Liver (tissue), 3 donors: Measurements from ENCODE around the gene PAGE2B.

Experiments
- CTCF ChIP-seq: fragments of 150-350 bp; IDR thresholded peaks from 2 replicates; pipeline ENCODE4 v1.5.1; 2017; ENCODE audit warnings: improper control_type of control experiment, low read depth, low read length; ENCODE audit not compliant: missing input control
- FOXA1 ChIP-seq: IDR thresholded peaks from 2 replicates; pipeline ENCODE4 v1.6.1; 2016; ENCODE audit warnings: antibody characterized with exemption
- GABPA ChIP-seq, 2 donors: IDR thresholded peaks in 1 of 2; conservative IDR thresholded peaks in 1 of 2; 2 replicates each; pipeline ENCODE4 v1.6.1; 2016; ENCODE audit warnings: antibody characterized with exemption in 2 of 2, mild to moderate bottlenecking in 1 of 2, moderate library complexity in 1 of 2
- ZBTB33 ChIP-seq: IDR thresholded peaks from 2 replicates; pipeline ENCODE4 v1.6.1; 2016; ENCODE audit warnings: antibody characterized with exemption
- TF ChIP-seq, protein P1 (sequence below): IDR thresholded peaks from 2 replicates; pipeline ENCODE4 v1.6.1; 2016; ENCODE audit warnings: antibody characterized with exemption, mild to moderate bottlenecking
- donor health status: healthy.
- donor health status: healthy.

DNA sequence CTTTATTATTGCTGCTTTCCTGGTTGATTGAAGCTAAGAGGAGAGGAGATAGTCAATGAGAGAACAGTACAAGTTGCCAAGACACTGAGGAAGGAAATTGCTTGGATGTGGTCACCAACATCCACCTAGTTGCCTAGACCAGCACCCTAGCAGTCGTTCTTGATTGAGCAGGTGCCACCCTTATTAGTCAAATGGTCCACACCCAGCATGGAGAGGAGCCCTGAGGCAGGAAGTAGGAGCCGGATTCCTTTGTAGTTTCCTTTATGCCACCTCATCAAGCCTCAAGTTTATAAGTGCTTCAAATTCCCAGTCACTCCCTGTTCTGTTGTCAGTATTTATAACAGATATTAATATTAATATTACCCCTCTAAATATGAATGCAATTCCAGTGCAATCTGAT, 33.1 kb downstream of the PAGE2B start:
- TF ChIP-seq ZBTB33 (no peak), CTCF (no peak), GABPA (IDR thresholded peaks at IDR 0.05 in 1 of 2, conservative IDR thresholded peaks at IDR 0.05 in 1 of 2) (no peak), FOXA1 (no peak)
- TF ChIP-seq, protein P1, sequence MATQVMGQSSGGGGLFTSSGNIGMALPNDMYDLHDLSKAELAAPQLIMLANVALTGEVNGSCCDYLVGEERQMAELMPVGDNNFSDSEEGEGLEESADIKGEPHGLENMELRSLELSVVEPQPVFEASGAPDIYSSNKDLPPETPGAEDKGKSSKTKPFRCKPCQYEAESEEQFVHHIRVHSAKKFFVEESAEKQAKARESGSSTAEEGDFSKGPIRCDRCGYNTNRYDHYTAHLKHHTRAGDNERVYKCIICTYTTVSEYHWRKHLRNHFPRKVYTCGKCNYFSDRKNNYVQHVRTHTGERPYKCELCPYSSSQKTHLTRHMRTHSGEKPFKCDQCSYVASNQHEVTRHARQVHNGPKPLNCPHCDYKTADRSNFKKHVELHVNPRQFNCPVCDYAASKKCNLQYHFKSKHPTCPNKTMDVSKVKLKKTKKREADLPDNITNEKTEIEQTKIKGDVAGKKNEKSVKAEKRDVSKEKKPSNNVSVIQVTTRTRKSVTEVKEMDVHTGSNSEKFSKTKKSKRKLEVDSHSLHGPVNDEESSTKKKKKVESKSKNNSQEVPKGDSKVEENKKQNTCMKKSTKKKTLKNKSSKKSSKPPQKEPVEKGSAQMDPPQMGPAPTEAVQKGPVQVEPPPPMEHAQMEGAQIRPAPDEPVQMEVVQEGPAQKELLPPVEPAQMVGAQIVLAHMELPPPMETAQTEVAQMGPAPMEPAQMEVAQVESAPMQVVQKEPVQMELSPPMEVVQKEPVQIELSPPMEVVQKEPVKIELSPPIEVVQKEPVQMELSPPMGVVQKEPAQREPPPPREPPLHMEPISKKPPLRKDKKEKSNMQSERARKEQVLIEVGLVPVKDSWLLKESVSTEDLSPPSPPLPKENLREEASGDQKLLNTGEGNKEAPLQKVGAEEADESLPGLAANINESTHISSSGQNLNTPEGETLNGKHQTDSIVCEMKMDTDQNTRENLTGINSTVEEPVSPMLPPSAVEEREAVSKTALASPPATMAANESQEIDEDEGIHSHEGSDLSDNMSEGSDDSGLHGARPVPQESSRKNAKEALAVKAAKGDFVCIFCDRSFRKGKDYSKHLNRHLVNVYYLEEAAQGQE = no peak
